ENCODE data around the gene DIDO1. TPM values are rescaled to one million over a fixed set of nuclear protein-coding genes. Genes with fewer than 3 reads are reported as not detected.

Gene DIDO1
- total and polyA plus RNA-seq, 2 of the 13 experiments (the other 11 are each of a cell fraction or from before 2014, with no cell fraction given) = 75.0 to 75.1 TPM

GRCh38 chr20:62968378-62969178, 42.3 kb upstream of the DIDO1 start (continued):
- TF ChIP-seq ATM (IDR thresholded peaks at IDR 0.05; ENCODE audit: borderline replicate concordance) = no peak
- TF ChIP-seq TAF15 (IDR thresholded peaks at IDR 0.05; ENCODE audit: low read depth, low read length, poor library complexity, severe bottlenecking) = peak; percentile 79
- no peak for TF ChIP-seq GPBP1L1 (CRISPR knock-in tag; IDR thresholded peaks at IDR 0.05)
- TF ChIP-seq ZNF143 (CRISPR knock-in tag; IDR thresholded peaks at IDR 0.05) = peak; percentile 42; the same call in 1 of the 2 replicates
- 0 out of 2 replicates have a peak, but pooled peaks have one; percentile 12 for TF ChIP-seq HIVEP1 (CRISPR knock-in tag; IDR thresholded peaks at IDR 0.05)
- peak; percentile 62; the same call in 1 of the 2 replicates for TF ChIP-seq NFE2L1 (CRISPR knock-in tag; IDR thresholded peaks at IDR 0.05; ENCODE audit: borderline replicate concordance)
- TF ChIP-seq ZFP36 (IDR thresholded peaks at IDR 0.05; ENCODE audit: borderline replicate concordance, low read depth, low read length, partially characterized antibody) = no peak
- TF ChIP-seq ZNF12 (CRISPR knock-in tag; IDR thresholded peaks at IDR 0.05) = no peak
- TF ChIP-seq POLR2AphosphoS2 (IDR thresholded peaks at IDR 0.05; ENCODE audit: low read depth, low read length) = peak; percentile 45; the same call in 1 of the 2 replicates
- TF ChIP-seq ERF (CRISPR knock-in tag; IDR thresholded peaks at IDR 0.05) = no peak
- no peak for TF ChIP-seq PLRG1 (conservative IDR thresholded peaks at IDR 0.05)
- no peak for TF ChIP-seq ZNF570 (CRISPR knock-in tag; IDR thresholded peaks at IDR 0.05; ENCODE audit: borderline replicate concordance)
- TF ChIP-seq RELA (CRISPR knock-in tag; IDR thresholded peaks at IDR 0.05) = no peak
- no peak for TF ChIP-seq MAFK (conservative IDR thresholded peaks at IDR 0.05 in 1 of 2, IDR thresholded peaks at IDR 0.05 in 1 of 2; ENCODE audit: low read length in 2 of 2)
- no peak for TF ChIP-seq ZFP36L2 (CRISPR knock-in tag; IDR thresholded peaks at IDR 0.05)
- TF ChIP-seq FLYWCH1 (CRISPR knock-in tag; IDR thresholded peaks at IDR 0.05) = no peak
- TF ChIP-seq ZNF660 (CRISPR knock-in tag; IDR thresholded peaks at IDR 0.05; ENCODE audit: borderline replicate concordance, low read depth) = no peak
- TF ChIP-seq NCOA2 (CRISPR knock-in tag; IDR thresholded peaks at IDR 0.05) = no peak
- TF ChIP-seq JUND (CRISPR knock-in tag; IDR thresholded peaks at IDR 0.05) = no peak
- no peak for TF ChIP-seq ZNF775 (CRISPR knock-in tag; IDR thresholded peaks at IDR 0.05; ENCODE audit: borderline replicate concordance)
- no peak for TF ChIP-seq ZNF124 (CRISPR knock-in tag; IDR thresholded peaks at IDR 0.05)
- TF ChIP-seq HNRNPLL (IDR thresholded peaks at IDR 0.05; ENCODE audit: low read depth, low read length, poor library complexity, severe bottlenecking) = peak; percentile 56
- TF ChIP-seq ZNF878 (CRISPR knock-in tag; IDR thresholded peaks at IDR 0.05) = no peak
- 0 out of 2 replicates have a peak, but pooled peaks have one; percentile 9 for TF ChIP-seq ZNF616 (CRISPR knock-in tag; IDR thresholded peaks at IDR 0.05; ENCODE audit: low read depth)
- TF ChIP-seq ZNF780A (CRISPR knock-in tag; IDR thresholded peaks at IDR 0.05) = no peak

All from HepG2 (cell line).